Stimulated activated CD4-positive, alpha-beta T cell treated with anti-CD3 and anti-CD28 coated beads, Interleukin-2, amount 100 ng/mL, for 24 hours (primary cell): Measurements from ENCODE around the gene WWOX.

Experiments used
- DNase-seq, 2 donors: peaks; one replicate each; pipeline ENCODE4 v3.0.0-alpha.2; 2020

WWOX gene

DNA sequence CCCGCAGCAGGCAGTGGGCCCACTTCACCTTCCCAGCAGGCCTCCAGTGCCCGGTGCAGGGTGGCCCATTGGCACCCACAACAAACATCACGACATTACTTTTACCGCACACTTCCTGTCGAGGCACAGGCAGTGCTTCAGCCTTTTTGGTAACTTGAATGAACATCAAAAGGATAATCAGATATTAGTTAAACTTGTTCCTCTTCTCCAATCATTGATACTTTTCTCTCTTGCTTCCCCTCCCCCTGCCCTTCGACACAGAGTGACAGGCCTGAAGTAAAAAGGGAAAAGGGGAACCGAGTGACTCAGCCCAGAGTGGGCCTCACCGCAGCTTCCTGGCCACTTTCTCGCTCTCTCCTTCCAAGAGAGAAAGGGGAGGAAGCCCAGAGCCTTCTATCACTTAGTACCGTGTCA, 994.1 kb downstream of the WWOX start:
- DNase-seq, result peak; percentile 43 to 60

DNA sequence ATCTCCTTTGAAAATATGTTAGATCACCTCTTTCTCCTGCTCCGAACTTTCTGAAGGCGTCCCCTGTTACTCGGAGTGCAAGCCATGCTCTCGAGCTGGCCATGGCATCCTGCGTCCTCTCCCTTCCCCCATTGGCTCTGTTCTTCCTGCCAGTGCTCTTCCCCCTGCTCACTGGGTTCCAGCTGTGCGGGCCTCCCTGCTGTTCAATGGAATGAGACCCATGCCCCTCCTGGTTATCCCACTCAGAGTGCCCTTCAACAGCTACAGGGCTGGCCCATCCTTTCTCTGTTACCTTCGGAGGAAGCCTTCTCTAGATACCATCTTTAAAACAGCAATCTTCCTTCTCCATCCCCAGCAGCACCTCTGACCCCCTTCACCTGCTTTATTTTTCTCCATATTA, 996.8 kb downstream of the WWOX start:
- DNase-seq, result no peak

DNA sequence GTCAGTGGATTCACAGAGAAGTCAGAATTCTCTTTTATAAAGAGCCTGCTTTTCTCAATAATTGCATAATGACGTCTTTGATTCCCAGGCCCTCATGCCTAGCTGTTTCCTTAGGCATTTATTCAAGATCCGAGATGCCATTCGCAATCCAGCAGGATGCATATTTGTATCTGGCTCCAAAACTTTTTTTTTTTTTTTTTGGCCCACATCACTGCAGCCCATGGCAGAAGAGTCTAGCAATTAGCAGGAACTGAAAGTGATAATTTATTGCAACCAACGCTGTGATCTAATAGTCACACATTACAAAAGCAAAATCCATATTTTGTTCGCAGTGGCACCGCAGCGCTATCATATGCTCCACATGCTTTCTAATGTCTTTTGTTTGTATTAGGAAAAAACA, 997.7 kb downstream of the WWOX start:
- no peak for DNase-seq

DNA sequence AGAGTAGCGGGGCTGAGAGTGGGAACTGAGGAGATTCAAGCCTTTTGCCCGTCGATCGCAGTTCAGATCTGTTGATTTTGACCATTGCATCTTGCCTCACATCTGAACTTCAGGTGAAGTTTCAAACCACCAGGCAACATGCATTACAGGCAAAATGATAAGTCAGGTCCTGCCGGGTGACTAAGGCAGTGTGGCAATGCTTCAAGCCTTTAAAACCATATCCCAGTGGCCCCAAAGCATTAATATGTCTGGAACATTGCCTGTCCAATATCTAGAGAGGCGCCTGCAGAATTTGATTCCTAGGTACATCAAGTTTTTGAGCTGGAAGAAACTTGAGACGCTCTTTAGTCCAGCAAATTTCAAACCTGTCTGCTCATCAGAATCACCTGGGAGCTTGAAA, 998.3 kb downstream of the WWOX start:
- no peak for DNase-seq

DNA sequence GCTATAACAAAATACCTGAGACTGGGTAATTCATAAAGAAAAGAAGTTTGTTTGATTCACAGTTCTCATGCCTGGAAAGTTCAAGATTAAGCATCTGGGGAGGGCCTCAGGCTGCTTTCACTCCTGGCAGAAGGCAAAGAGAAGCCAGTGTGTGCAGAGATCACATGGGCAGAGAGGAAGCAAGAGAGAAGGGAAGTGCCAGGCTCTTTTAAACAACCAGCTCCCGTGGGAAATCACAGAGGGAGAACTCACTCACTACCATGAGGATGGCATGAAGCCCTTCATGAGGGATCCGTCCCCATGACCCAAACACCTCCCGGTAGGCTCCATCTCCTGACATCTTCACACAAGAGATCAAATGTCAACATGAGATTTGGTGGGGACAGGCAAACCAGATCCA, 999.5 kb downstream of the WWOX start:
- DNase-seq, result no peak

DNA sequence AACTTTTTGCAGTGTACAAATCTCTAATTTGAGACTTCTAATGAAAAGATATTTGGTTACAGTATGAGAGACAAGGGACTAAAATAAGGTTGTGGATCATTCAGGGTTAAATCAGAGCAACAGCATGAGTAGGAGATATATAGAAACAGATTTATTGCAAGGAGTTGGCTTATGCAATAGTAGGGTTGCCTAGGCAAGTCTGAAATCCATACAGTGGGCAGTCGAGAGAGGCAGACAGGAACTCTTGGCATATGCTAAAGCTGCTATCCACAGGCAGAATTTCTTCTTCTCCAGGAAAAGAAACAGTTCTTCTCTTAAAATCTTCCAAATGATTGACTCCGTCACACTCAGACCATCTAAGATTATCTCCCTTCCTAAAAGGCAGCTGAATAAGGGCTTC, 1000.3 kb downstream of the WWOX start:
- DNase-seq, result no peak

DNA sequence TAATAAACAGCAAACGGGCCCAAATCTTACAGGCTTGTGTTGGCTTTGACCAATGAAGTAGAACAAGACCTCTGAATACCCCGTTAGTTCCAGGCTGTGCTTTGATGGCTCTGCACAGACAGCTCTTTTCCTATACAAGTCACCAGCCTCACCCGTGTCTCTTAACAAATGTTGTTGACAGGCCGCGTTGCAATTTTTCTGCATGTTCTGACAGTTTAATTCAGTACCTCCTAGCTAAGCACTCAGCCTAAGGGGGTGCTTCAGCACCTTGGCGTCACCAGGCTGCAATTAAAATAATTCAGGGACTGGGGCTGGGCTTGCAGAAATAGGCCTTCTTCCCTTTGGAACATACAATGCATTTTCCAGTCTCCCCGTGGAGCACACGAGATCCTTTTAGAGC, 1001.0 kb downstream of the WWOX start:
- DNase-seq, result no peak

DNA sequence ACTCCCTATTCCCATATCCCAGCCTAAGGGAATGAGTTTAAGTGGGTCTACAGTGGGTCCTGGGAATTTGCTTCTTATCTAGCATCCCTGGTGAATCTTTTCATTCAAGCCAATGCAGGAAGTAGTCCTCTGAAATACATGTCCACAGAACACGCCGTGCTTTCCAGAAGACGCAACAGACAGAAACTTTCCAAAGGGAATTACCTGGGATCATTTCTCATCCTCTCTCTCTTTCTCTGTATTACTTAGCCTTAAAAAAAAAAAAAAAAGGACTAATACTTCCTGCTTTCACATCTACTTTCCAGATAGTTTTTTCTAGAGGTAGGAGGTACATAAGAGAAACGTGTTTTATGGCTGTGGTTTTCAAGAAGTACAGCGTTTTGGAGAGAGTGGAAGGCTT, 1002.0 kb downstream of the WWOX start:
- no peak for DNase-seq

DNA sequence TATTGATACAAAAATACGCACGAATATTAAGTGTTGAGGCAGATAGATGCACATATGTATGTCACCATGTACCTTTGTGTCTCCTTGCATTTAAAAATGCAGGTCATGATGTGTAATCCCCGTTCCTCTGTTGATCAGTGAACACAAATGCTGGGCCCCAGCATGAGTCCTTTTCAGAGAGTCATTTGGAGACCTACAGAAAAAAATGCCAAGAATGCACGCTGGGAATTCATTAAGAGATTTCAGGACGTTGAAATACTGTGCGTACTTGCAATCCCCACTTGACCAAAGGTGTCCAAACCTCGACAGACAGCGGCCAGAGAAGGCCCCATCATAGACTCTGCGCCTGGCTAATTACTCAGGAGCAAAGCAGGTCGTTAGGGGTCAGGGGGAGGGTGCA, 1005.1 kb downstream of the WWOX start:
- DNase-seq, result no peak

DNA sequence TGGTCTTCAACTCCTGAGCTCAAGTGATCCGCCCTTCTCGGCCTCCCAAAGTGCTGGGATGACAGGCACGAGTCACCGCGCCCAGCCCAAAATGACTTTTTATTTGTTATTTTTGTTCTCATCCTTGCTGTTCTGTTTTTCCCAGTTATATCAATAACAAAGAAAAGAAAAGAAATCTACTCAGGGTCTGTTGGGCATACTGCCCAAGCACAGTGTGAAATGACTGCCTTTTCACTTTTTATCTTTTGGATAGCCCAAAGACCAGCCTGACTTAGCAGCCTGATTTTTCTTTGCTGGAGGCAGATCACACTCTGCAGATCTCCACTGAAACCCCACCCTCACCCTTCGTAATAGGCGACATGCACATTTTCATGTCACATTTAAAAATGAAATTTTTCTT, 1007.8 kb downstream of the WWOX start:
- DNase-seq, result no peak

DNA sequence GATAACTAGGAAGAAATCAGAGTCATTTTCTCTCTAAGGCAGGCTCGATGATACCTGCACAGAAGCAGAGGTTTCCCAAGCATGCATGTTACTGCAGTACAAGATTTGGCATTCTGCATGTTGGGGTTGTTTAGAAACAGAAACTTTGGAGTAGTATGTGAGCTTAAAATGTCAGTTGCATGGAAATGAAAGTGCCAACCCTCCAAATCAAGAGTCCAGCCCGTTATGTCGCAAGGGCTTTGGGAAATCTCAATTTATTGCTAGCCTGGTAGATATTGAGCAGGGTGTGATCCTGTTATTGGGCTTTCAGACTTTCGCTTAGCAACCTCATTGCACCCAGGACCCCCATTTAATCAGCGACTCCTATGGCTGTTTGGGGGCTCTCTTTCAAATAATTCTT, 1010.3 kb downstream of the WWOX start:
- no peak for DNase-seq

DNA sequence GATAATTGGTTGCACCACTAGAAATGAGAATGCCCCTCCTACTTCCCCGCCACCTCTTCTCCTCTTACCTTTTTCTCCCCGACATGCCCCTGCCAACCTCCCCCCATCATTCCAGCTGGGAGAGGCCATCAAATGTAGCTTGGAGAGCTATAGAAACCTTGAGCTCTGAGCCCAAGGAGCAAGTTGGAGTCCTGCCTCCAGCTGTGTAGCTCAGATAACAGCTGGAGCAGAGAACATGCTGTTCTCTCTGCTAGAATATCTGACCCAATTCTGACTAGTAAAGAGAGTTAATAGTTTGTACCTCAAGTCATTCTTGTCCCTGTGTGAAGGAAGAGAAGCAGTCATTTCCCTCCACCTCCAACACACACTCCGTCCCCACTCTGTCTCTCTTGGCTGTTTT, 1010.8 kb downstream of the WWOX start:
- DNase-seq, result no peak

DNA sequence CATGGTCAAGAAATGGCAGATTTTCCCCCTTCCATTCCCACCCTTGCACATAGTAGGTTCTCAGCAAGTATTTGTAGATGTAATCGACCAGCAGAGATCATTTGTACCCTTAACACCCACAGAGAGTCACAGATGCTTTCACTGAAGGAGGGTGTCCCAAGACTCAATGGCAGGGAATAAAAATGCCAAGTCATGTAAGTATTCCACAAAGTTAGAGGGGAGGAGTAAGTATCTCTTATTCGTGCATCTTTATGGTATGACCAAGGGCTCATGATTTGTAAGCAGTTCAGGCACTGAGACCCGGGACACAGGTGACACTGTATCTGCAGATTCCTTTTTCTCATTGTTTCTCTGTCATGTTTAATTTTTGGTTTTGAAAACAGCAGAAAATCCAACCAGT, 1011.5 kb downstream of the WWOX start:
- DNase-seq, result no peak

DNA sequence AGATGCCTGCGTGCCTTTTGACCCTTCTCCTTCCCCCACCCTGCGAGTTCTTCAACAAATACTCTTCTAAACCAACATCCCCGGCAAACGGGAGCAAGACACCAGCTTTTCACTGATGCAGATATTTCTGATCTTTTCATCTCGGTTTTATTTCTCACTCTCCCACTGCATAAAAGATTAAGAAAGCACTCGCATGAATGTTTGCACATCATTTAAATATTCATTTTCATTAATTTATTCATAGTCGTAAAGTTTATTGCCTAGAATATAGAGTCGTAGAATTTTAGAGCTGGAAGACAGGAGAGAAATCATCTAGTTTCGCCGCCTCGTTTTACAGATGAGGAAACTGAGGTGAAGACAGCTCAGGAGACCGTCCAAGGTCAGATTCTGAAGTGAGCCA, 1013.0 kb downstream of the WWOX start:
- no peak for DNase-seq

DNA sequence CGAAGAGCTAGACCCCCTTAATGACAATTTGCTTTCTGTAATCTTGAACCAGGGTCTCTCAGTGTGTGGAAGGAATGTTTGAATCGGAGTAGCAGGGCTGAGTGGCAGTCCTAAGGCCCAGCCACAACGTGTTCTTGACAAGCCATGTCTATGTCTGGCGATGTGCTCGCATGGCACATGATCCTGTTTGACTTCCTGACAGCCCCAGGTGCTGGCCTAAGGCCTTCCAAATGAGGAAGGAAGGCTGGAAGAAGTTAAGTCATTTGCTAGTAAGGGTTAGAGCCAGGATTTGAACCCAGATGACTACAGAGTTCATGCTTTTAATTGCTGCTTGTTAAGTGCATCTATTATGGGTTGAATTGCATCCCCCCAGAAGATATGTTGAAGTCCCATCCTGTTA, 1014.4 kb downstream of the WWOX start:
- no peak for DNase-seq

DNA sequence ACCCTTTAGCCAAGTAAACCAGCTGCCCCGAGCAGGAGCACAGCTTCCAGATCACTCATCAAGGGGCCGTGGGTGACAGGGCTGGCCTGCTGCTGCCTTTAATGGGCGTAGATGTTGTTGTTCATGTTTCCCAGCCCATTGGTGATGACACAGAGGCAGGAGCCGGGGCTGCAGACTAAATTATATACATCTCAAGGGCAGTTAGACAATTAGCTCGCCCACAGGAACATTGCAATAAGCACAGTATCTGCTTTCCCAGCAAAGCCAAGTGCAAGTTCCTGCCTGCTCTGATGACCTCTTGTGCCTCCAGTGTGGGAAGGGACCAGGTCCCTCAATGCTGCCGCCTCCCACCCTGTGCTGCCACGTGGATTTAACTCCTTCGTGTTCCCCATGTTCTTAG, 1015.3 kb downstream of the WWOX start:
- no peak for DNase-seq

DNA sequence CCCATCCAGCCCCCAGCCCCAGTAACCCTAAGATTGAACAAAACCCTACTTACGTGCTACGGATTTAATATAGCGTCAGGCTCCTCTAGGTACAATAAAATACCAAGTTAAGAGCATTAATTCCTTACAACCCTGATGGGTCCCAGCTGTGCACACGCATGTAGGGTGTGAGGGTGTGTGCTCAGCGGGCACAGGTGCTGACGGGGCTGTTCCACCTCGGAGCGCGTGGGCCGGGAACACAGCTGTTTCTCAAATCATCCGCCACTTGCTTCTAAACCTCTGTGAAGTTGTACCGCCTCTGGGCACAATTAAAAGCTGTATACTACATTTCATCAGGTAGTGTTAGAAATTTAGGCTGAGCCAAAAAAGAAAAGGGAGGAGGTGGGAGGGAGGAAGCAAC, 1022.5 kb downstream of the WWOX start:
- DNase-seq, result no peak

DNA sequence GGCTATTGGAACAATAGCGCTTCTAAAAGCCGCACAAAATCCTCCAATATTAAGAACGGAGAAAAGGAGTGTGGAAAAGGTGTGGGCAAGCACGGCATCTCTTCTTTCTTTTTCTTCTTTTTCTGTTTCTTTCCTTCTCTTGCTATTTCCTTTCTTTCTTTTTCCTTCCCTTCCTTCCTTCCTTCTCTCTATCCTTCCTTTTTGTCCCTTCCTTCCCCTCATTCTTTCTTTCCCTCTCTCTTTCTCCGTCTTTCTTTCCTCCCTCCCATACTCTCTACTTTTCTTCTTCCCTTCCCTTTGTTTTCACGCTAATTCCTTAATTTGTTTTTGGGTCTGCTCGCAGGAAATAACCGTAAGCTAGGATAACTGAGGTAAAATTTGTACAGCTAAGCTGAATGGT, 1022.9 kb downstream of the WWOX start:
- DNase-seq, result no peak

DNA sequence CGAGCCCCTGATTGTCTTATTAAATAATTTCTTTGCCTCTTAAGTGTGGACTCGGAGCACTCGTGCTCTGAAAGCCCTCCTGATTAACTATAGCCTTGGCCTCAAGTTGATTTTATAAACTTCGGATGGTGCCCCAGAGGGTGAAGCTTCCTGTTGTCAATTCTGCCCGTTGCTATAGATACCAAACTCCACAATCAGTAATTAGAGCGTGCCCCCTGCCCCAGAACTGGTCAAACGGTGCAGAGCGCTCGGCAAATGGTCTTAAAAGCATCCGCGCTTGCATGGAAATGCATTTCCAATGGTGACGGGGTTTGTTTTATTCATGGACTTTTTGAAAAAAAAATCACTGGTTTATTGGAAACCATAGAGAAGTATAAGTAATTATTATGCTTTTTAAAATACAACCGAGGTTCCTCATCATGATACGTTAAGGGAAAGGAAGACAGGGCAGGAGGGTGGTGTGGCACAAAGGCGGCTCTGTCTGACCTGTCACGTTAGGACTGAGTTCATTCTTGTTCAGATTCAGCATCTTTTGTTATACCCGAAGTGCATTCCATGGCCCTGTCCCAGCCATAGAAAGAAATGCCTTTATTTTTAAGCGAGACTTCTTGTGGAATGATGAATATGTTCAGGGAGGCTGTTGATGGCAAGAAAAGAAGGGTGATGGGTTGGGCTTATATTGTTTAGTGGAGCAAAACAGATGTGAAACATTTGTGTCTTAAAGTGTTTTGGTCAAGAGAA, 1024.7 kb downstream of the WWOX start:
- DNase-seq, result no peak

DNA sequence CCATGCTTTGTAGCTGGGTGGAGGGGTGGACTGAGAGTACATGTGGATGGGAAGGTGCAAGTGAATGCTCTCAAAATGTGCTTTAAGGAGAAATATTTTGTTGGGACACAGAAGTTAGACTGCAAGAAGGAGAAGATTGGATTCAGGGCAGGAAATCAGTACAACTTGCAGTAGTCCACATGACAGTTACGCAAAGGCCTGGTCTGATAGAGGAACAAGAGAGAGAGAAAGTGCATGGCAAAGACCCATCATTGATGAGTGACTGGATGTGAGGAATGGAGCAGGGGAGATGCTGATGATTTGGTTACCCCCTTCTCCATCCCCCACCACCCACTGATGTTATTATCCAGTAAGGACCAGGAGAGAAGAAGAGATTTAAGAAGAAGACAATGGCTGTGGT, 1028.3 kb downstream of the WWOX start:
- DNase-seq, result no peak

DNA sequence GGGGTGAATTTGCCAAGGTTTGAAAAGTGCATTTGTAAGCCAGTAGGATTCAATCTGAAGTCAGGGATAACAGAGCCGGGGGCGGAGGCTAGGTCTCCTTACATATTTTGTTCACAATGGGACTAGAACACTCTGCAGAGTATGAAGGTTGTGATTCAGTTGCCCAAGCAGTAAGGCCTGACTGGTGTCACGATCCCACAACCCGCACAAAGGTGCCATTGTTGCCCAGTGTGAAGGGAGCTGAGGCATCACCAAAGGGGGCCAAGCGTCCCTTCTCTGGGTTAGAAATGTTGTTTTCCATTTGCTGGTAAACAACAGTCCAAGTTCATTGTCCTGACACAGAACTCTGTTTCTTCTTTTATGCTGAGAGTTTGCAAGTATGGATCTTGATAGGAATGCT, 1029.3 kb downstream of the WWOX start:
- DNase-seq, result no peak

DNA sequence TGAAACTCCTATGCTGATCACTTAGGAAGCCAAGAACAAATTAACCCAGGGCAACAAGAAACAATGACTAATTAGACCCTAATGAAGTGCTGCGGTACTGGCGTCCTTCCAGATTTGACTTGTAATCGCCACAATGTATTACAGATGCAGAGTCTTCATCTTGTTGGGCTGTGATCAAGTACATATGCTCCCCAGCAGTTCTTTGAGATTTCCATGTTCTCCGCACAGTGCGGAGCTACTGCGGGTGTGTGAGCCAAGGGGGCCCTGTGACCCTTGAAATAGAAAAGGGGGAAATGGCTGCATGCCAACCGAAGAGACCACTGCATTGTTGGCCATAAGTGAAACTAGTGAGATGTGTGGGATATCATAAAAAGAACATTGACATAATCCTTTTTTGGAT, 1031.2 kb downstream of the WWOX start:
- no peak for DNase-seq

DNA sequence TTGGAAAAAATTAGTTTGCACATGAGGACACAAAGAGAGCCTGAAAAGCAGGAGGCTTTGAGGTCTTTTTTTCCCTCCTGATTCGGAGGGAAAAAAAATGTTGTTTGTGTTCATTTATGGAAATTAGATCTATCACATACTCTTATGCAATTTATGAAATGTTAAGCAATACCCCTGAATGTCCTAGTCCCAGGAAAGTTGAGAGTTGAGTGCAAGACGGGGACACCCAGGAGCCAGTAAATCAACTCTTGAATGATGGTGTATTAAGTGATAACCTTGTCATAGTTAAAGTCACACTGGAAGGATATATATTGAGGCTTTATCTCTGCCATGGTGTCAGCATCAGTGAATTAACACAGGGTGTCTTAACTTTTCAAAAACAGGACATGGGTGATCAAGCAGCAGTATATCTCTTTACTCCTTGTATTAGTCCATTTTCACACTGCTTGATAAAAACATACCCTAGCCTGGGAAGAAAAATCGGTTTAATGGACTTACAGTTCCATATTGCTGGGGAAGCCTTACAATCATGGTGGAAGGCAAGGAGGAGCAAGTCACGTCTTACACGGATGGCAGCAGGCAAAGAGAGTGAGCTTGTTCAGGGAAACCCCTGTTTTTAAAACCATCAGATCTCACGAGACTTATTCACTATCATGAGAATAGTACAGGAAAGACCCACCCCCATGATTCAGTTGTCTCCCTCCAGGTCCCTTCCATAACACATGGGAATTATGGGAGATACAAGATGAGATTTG, 1032.0 kb downstream of the WWOX start:
- no peak for DNase-seq

DNA sequence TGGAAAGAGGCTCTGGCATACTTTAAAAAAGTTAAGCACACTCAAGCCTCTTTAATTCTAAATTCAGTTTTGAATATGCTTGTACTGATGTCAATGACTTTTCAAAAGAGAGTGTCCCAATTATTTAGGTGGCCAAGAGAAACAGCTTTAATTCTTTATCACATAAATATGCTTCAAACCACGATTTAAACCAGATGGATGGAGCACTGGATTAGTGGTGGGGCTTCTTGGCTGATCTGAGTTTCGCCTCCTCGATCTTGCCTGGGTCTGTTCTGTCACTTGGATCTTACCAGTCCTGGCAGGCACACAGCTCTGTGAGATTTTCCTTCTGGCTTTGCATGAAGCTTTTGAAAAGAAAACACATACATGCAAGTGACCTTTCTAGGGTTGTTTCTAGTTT, 1033.2 kb downstream of the WWOX start:
- DNase-seq, result no peak

DNA sequence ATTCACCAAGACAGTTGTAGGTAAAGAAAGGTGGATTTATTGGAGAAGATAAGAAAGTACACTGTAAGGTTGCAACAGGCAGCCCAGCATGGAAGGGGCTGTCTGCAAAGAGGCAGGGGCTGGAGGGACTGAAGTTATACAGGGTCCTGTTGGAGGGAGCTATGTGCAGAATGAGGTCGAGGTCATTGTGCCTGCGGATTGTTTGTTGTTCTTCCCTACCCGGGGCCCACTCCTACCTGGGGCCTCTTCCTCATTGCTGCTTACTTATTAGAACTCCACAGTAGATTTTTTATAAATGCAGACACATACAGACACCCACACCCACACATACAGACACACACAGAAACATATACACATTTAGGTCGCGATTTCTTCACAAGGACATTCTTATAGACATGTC, 1034.8 kb downstream of the WWOX start:
- no peak for DNase-seq
